ENCODE results near the gene KRT85.

- TF ChIP-seq POLR2A (IDR thresholded peaks at IDR 0.05; ENCODE audit: low read length) (no peak), GATA1 (IDR thresholded peaks at IDR 0.05; ENCODE audit: low read depth, low read length) (no peak)
Observed at GRCh38 chr12:52316701-52317100, 50.6 kb downstream of the KRT85 start.
